NCI-H187 treated with DMSO at 0.1 percent for 48 hours (cell line): ENCODE measurements around the gene SIRT4.

Experiments used
- DNase-seq: peaks from one replicate; lab custom pipeline; 2025; lab: John Stamatoyannopoulos, UW

SIRT4 gene

DNA sequence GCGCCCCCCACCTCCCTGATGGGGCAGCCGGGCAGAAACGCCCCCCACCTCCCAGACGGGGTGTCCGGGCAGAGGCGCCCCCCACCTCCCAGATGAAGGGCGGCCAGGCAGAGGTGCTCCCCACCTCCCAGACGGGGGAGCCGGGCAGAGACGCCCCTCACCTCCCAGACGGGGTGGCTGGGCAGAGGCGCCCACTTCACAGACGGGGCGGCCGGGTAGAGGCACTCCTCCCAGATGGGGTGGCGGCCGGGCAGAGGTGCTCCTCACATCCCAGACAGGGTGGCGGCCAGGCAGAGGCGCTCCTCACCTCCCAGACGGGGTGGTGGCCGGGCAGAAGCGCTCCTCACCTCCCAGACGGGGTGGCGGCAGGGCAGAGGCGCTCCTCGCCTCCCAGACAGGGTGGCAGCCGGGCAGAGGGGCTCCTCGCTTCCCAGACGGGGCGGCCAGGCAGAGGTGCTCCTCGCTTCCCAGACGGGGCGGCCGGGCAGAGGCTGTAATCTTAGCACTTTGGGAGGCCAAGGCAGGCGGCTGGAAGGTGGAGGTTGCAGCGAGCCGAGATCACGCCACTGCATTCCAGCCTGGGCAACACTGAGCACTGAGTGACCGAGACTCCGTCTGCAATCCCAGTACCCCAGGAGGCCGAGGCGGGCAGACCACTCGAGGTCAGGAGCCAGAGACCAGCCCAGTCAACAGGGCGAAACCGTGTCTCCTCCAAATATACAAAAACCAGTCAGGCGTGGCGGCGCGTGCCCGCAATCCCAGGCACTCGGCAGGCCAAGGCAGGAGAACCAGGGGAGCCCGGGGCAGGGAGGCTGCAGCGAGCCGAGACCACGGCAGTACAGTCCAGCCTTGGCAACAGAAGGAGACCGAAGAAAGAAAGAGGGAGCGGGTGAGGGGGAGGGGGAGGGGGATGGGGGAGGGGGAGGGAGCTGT lies 23.7 kb upstream of the SIRT4 start:
- no peak for DNase-seq

DNA sequence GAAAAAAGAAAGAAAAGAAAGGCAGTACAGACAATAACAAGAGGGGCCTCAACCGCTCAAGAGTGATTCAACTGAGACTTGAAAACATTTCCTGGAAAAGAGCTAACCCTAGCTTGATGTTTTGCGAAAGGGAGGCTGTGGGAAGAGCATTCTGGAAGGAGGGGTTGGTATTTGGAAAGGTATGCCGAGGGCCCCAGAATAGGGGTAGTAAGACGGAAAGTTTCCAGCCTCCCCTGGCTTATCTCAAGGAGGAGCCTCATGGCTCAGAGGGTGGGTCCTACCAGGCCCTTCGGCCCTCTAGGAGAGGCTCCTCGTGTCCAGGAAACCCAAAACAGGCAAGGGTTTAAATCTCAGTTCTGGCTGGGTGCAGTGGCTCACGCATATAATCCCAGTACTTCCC lies 18.8 kb upstream of the SIRT4 start:
- DNase-seq: no peak

DNA sequence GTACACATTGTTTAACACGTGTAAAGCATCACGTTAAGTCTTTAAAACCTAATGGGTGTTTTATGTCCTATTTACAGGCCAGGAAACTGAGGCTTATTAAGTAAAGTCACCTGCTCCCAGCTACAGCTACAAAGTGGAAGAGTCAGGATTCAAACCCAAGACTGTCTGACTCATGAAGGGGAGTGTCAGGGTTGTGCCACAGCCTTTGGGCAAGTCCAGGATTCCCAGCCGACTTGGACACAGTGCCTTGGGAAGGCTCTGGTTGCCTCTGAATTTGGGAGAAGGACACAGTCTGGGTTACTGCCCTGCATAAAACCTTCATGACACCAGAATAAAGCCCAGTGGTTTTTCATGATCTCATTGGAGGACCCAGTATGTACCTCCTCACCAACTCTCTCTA lies 17.7 kb upstream of the SIRT4 start:
- DNase-seq: no peak

DNA sequence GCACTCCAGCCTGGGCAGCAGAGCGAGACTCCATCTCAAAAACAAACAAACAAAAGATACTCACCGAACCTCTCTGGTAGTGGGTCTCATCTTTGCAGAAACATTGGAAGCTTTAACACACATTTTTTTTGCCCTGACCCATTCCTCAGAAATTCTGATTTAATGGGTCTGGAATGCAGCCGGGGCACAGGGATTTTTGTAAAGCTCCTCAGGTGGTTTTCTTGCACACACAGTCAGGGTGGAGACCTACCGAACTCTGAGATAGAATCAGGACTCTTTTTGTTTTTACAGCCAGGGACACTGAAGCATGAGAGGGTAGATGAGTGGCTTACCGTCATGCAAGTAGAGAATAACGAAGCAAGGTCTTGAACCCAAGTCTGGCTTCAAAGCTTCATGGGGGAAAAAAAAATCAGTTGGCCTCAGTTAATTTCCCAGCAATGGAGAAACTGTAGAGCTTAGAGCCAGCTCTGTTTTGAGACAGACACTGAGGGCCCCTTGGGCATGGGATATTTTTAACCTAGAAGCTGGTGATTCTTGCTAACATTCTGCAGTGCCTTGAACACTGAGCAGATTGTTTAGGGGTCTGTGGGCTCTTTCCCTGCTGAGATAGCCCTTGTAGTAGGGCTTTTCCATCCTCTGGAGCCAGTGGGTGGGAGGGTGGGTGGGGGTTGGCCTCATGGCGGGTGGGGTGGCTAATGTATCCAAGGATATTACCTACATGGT lies 15.2 kb upstream of the SIRT4 start:
- DNase-seq: no peak

DNA sequence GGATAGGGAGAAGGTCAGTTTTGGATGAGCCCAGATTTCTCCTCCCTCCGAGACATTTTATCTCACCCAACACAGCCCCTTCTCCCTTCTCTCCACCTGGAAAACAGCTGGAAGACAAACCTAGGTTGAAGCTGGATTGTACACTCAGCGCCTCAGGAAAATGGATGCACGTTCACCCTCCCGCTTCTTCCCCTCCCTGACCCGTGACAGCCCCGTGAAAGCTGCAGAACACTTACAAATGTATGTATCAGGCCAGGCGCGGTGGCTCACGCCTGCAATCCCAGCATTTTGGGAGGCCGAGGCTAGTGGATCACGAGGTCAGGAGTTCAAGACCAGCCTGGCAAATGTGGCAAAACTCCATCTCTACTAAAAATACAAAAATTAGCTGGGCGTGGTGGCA lies 14.6 kb upstream of the SIRT4 start:
- no peak for DNase-seq

DNA sequence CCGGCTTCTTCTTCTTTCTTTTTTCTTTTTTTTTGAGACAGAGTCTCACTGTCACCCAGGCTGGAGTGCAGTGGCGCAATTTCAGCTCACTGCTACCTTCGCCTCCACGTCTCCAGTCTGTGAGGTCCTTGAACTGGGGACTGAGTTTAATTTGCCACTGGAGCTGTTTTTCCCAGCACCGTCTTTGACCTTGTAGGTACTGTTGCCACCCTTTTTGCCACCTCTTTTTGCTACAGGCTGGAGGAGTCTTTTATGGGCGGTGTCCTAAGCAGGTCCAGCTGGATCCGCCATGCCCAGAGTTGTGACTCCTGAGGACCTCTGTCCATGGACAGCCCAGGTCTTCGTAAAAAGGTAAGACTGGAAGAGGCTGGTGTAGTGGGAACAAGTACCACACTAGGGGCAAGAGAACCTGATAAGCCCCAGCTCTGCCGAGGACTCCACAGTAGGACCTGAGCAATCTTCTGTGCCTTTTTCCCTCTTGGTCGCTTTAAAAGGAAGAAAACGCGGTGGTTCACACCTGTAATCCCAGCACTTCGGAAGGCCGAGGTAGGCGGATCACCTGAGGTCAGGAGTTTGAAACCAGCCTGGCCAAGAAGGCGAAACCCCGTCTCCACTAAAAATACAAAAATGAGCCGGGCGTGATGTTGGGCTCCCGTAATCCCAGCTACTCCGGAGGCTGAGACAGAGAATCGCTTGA lies 11.4 kb upstream of the SIRT4 start:
- no peak for DNase-seq

DNA sequence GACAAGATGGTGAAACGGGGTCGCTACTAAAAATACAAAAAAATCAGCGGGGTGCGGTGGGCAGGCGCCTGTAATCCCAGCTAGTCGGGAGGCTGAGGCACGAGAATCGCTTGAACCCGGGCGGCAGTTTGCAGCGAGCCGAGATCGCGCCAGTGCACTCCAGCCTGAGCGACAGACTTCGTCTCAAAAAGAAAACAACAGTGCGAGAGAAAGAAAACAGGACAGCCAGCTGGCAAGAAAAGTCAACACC lies 9.8 kb upstream of the SIRT4 start:
- no peak for DNase-seq

DNA sequence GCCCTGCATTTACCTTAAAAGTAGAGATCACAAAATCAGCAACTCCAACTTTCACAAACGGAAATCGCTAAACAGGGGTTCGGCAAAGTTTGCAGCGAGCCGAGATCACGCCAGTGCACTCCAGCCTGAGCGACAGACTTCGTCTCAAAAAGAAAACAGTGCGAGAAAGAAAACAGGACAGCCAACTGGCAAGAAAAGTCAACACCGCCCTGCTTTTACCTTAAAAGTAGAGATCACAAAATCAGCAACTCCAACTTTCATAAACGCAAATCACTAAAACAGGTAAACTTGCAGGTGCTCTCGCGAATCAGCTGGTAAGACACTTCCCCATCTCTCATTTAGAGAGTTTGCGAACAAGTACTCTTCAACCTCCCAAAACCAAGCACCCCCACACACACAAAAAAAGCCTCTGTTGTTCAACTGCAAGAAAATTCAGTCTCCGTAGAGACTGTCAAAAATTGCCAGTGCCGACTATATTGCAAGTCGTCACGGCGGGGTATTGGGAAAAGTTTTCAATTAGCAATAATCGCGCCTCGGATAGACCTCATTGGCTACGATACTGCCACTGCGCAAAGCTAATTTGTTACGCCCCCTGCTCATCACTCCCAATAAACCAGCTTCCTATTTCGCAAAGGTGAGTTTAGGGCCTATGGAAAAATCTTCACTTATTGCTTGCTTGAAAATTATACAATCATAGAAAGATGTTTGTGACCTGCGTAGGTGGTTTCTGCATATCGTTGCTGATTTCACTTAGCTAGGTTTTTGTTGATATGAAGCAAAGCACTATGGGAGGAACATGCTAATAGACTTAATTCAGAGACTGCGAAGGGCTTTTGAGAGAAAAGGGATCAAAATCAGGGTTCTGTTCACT lies 9.2 kb upstream of the SIRT4 start, which contains the start of gene RNU4-1:
TSS of gene RNU4-1 (minus strand) at position 577 of the 871 bp plus-strand sequence.
- no peak for DNase-seq

DNA sequence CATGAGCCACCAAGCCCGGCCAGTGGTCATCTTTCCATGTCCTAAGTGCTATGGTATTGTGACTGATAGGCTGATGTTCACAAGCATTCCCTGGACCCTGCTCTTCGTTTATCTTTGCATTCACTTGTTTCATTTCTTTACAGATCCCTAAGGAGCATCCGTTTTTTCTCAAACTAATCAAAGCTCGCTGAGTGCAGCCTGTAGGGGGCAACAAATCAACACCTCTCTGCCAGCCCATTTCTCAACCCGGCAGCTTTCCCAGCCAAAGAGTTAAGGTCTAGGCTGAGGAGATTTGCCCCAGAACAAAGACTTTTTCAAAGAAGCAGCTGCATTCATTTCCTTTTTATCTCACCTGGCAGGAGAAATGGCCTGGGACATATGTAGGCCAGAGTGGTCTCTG lies 12.1 kb downstream of the SIRT4 start:
- DNase-seq: no peak

DNA sequence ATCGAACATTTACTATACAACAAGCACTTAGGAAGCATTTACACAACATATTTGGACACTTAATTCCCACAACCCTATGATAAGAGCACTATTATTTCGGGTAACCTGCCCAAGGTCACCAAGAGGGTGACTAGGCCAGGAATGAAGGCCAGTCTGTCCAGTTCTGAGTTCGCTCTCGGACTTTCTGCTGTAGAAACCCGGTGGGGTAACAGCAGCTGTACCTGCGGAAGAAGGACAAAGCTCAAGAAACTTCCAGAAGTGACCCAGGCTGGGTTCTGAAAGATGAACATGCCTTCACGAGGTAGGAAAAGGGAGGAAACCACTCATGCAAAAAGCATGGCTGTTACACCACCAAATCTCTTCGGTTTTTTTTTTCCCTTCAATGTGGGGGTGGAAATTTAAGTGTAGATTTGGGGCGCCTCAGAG lies 14.7 kb downstream of the SIRT4 start:
- DNase-seq: no peak

DNA sequence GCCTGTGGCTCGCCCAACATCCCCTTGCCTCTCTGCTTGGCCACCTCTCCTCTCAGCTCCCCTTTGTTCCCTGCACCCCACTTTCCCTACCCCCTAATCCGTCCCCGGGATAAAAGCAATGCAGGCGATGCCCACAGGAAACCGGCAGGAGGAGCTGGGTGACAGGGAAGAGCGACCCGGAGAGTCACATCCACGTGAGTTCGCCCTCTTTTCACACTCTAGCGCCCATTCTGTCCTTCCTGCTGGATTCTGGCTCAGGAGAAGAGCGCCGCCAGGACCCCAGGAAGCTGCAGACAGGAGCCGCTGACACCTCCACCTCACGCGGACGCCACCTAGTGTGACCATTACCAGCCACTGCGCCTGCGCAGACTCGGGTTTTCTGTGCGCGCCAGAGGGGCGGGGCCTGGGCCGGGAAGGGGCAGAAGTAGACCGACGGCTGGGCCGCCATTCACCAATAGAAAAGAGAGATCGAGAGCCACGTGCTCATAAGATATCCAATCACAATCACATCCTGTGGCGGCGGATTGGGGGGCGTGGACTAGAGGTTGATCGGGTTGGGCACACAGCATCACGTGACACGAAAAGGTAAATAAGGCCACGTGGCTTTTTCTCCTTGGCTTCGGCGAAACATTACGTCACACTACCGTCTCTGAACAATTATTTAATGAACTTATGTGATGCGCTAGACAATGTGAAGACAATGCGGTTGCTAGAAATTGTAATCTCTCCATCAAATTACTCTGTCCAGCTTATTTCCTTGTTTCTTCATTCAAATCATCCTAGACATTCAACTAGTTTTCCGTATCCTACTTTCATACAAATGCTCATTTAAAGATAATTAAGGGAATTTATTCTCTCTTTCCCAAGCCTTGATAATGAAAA lies 15.3 kb downstream of the SIRT4 start:
- peak; percentile 100 for DNase-seq

DNA sequence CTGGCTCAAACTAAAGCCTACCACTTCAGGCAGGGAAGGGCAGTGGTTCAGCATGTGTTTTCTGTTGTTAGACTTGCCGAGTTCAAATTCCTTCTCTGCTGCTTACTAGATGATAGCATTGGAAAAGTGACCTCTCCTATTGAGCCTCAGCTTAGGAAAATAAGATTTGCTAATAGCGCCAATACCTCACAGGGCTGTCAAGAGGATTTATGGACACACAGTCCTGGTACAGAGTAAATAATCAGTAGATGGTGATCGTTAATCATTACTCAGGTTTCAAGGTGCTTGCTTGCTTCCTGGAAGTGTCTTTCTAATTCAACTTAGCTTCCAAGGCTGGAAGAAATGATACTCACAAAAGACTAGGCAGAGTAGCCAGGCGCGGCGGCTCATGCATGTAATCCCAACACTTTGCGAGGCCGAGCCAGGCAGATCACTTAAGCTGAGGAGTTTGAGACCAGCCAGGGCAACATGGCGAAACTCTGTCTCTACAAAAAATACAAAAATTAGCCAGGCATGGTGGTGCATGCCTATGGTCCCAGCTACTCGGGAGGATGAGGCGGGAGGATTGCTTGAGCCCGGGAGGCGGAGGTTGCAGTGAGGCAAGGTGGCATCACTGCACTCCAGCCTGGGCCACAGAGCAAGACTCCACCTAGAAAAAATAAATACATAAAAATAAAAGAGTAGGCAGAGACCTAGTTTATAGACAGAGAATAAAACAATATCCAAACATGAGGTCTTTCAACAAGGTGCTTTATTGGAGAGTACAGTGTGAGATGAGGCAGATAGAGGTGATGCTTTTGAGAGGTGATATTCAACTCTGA lies 19.5 kb downstream of the SIRT4 start:
- no peak for DNase-seq

DNA sequence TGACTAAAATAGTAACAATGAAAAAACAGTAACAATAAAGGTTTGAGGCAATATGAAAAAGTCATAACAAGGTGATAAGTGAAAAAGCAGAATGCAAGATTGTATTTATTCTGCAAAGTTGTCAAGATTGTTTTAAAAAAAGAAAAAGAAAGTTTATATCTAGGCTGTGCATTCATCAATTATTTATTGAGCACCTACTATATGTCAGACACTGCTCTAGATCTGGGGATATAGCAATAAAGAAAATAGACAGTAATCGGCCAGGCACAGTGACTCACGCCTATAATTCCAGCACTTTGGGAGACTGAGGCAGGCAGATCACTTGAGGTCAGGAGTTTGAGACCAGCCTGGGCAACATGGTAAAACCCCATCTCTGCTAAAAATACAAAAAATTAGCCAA lies 21.7 kb downstream of the SIRT4 start:
- no peak for DNase-seq

DNA sequence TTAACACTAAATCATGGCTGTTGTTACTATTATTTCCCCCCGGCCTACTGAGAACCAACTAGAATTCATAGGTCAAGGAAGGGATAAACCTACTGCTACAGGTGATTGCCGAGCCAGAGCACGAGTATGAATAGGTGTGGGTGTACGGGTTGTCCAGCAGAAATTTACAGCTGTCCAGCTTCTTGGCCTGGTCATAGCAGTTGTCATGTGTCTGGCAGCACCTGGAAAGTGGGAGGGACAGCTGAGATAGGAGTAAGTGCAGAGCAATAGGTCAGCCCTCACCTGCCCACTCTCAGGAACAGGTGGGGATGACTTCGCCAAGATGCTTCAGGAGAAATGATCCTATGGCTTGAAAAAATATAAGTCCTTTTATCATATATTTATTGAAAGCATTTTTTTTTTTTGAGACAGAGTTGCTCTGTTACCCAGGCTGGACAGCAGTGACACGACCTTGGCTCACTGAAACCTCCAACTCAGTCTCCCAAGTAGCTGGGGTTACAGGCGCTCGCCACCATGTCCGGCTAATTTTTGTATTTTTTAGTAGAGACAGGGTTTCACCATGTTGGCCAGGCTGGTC lies 22.8 kb downstream of the SIRT4 start:
- no peak for DNase-seq

DNA sequence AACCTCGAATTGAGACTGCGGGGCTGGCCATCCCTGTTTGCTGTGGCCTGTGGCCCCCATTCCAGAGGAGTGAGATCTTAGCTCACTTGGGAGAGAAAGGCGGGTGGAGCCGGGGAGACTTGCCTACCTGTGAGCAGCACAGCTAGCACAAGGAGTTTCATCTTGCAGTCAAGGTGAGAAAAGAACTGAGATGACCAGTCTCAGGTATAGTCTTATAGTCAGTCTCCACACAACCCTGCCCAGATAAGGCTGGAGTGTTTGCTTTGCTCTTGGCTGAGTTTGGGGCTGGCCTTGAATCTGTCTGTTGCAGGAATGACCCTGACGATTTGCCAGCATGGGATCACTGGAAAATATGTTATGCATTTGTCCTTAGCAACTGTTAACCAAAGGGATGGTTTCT lies 25.5 kb downstream of the SIRT4 start, which contains the start of gene PLA2G1B:
TSS of gene PLA2G1B (minus strand) at position 187 of the 400 bp plus-strand sequence. CDS start at position 161, 26 bp downstream.
- DNase-seq: no peak

DNA sequence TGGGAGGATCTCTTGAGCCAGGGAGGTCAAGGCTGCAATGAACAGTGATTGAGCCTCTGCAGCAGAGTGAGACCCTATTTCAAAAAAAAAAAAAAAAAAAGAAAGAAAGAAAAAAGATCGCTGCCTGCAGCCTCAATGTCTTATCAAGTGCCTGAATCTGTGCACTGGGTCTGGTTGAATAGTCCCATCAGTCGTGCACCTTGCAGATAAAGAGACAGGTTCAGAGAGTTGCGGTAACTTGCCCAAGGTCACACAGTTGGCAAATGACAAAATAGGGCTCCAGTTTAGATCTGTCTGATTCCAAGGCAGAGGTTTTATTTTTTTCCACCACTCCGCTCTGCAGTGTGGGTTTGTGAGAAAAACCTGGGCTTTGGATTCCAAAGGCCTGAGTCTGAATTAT lies 26.1 kb downstream of the SIRT4 start:
- no peak for DNase-seq

DNA sequence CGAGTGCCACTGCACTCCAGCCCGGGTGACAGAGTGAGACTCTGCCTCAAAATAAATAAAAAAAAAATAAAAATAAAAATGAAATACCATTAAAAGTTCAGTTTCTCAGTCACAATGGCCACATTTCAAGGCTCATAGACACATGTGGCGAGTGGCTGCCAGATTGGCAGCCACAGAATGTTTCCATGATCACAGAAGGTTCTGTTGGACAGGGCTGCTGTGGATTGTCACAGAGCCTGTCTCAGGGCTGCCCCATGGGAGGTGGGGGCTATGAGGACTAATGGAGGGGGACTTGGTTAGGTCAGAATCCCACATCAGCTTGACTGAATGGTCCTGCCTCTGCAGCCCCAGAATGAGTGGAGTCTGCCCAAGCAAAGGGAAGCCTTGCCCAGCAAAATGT lies 29.3 kb downstream of the SIRT4 start:
- no peak for DNase-seq

DNA sequence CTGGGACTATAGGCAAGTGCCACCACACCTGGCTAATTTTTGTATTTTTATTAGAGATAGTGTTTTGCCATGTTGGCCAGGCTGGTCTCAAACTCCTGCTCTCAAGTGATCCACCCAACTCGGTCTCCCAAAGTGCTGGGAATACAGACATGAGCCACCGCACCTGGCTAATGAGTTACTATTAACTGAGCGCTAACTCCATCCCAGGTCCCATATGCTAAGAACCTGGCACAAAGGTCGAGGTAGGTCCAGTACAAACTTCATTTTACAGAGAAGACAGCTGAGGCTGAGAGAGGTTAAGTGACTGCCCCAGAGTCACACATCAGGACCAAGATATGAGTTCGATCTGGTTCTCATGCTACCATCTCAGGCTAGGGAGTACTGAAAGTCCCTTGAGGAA lies 29.9 kb downstream of the SIRT4 start:
- no peak for DNase-seq

DNA sequence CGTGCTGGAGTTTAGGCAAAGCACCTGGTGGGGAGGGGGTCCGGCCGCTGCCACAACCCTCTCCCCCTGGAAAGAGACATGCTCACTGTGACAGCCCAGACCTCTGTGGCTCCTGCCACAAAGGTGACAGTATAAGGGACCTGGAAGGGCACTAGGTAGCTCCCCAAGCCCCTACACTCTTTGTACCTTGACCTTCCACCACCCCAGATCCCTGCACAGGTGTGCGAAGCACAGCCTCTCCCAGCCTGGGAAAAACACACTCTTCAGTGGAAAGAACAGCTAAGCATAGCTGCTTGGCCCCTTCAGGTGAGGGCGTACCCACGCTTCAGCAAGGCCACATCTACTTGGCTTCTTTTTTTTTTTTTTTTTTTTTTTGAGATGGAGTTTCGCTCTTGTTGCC lies 30.4 kb downstream of the SIRT4 start:
- DNase-seq: no peak

DNA sequence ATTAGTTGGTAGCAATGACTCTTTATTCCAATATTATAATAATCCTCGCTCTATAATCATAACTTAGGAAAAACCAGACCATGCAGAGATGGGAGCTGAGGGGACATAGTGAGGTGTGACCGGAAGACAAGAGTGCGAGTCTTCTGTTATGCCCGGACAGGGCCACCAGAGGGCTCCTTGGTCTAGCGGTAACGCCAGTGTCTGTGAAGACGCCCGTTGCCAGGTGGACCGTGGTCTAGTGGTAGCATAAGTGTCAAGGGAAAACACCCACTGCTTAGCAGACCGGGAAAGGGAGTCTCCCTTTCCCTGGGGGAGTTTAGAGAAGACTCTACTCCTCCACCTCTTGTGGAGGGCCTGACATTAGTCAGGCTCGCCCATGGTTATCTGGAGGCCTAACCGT lies 33.3 kb downstream of the SIRT4 start:
- peak; percentile 8 for DNase-seq
